GM23338 (cell line): ENCODE measurements around the gene CTF1. TPM values are rescaled to one million over a fixed set of nuclear protein-coding genes. Genes with fewer than 3 reads are reported as not detected.

Source experiments
- ATAC-seq: fragments of 200-7000 bp; cut with Tn5 transposase; 3 replicates; pipeline ENCODE4 v1.9.1; 2020
- DNase-seq: peaks from one replicate; pipeline ENCODE4 v3.0.0-alpha.2; 2015; ENCODE audit warnings: low spot score
- H2AFZ ChIP-seq: fragments of 200-600 bp; sonication (generic); 2 replicates; pipeline ENCODE4 v1.8.0; 2016; ENCODE audit warnings: antibody characterized with exemption, mild to moderate bottlenecking, moderate library complexity
- H3F3A ChIP-seq: fragments of 200-600 bp; sonication (generic); replicated peaks from 2 replicates; pipeline ENCODE4 v1.8.0; 2017; ENCODE audit warnings: antibody characterized with exemption, mixed run types, low read depth
- H3K27ac ChIP-seq: fragments of 200-600 bp; sonication (generic); 2 replicates; pipeline ENCODE4 v1.6.1; 2016; ENCODE audit warnings: low read depth
- H3K27me3 ChIP-seq: fragments of 200-600 bp; sonication (generic); 2 replicates; pipeline ENCODE4 v1.8.0; 2016; ENCODE audit warnings: mild to moderate bottlenecking, mixed run types, moderate library complexity; ENCODE audit not compliant: insufficient read depth
- H3K36me3 ChIP-seq: fragments of 200-600 bp; sonication (generic); 2 replicates; pipeline ENCODE4 v1.8.0; 2016; ENCODE audit warnings: mild to moderate bottlenecking; ENCODE audit not compliant: insufficient read depth
- H3K4me1 ChIP-seq: fragments of 200-600 bp; sonication (generic); 2 replicates; pipeline ENCODE4 v1.8.0; 2016; ENCODE audit warnings: mild to moderate bottlenecking, moderate library complexity; ENCODE audit not compliant: insufficient read depth
- H3K4me2 ChIP-seq: fragments of 200-600 bp; sonication (generic); 2 replicates; pipeline ENCODE4 v1.7.1; 2017; ENCODE audit warnings: mixed run types
- H3K4me3 ChIP-seq: fragments of 200-600 bp; sonication (generic); 2 replicates; pipeline ENCODE4 v1.6.1; 2016; ENCODE audit warnings: mixed run types
- H3K79me2 ChIP-seq: fragments of 200-600 bp; sonication (generic); replicated peaks from 2 replicates; pipeline ENCODE4 v1.8.0; 2017; ENCODE audit warnings: mild to moderate bottlenecking; ENCODE audit not compliant: insufficient read depth
- H3K9me2 ChIP-seq: fragments of 200-600 bp; sonication (generic); 2 replicates; pipeline ENCODE4 v1.8.0; 2017; ENCODE audit not compliant: insufficient read depth
- H4K20me1 ChIP-seq: fragments of 200-600 bp; sonication (generic); replicated peaks from 2 replicates; pipeline ENCODE4 v1.8.0; 2017; ENCODE audit warnings: mild to moderate bottlenecking; ENCODE audit not compliant: insufficient read depth
- H3K27ac Mint-ChIP-seq: 2 replicates; pipeline ENCODE4 v1.8.0; 2020; ENCODE audit warnings: inconsistent platforms, mild to moderate bottlenecking, moderate library complexity, mixed read lengths
- H3K27me3 Mint-ChIP-seq: 3 replicates; pipeline ENCODE4 v1.8.0; 2022; ENCODE audit warnings: low read depth, mild to moderate bottlenecking, moderate library complexity, mixed read lengths, inconsistent platforms; ENCODE audit not compliant: insufficient read depth, poor library complexity
- H3K36me3 Mint-ChIP-seq: 3 replicates; pipeline ENCODE4 v1.8.0; 2021; ENCODE audit warnings: low read depth, mild to moderate bottlenecking, inconsistent platforms, moderate library complexity, mixed read lengths
- H3K4me1 Mint-ChIP-seq: 3 replicates; pipeline ENCODE4 v1.8.0; 2020; ENCODE audit warnings: mild to moderate bottlenecking, inconsistent platforms, mixed read lengths
- H3K4me3 Mint-ChIP-seq: 3 replicates; pipeline ENCODE4 v1.8.0; 2021; ENCODE audit warnings: moderate library complexity, mild to moderate bottlenecking, inconsistent platforms, mixed read lengths
- H3K9me3 Mint-ChIP-seq: 3 replicates; pipeline ENCODE4 v1.8.0; 2020; ENCODE audit warnings: moderate library complexity, mild to moderate bottlenecking, inconsistent platforms, mixed read lengths
- CREB1 ChIP-seq: fragments of 250-450 bp; sonication (Bioruptor Pico); IDR thresholded peaks from 2 replicates; pipeline ENCODE4 v1.5.0; 2020; ENCODE audit warnings: low read depth, mild to moderate bottlenecking, moderate library complexity
- EZH2 ChIP-seq: fragments of 200-600 bp; sonication (generic); IDR thresholded peaks from one replicate; pipeline ENCODE4 v1.8.0; 2017; ENCODE audit warnings: antibody characterized with exemption, mild to moderate bottlenecking, low read depth; ENCODE audit not compliant: unreplicated experiment
- EZH2phosphoT487 ChIP-seq: fragments of 200-600 bp; sonication (generic); IDR thresholded peaks from one replicate; pipeline ENCODE4 v1.8.1; 2018; ENCODE audit warnings: antibody characterized with exemption; ENCODE audit not compliant: unreplicated experiment
- JUNB ChIP-seq: IDR thresholded peaks from one replicate; pipeline ENCODE4 v1.6.1; 2016; ENCODE audit warnings: antibody characterized with exemption; ENCODE audit not compliant: unreplicated experiment
- NANOG ChIP-seq: IDR thresholded peaks from 2 replicates; pipeline ENCODE4 v1.6.1; 2016; ENCODE audit warnings: antibody characterized with exemption, borderline replicate concordance
- POLR2AphosphoS5 ChIP-seq: IDR thresholded peaks from 2 replicates; pipeline ENCODE4 v1.6.1; 2016; ENCODE audit warnings: antibody characterized with exemption, low read depth
- STAT1 ChIP-seq: IDR thresholded peaks from one replicate; pipeline ENCODE4 v1.6.1; 2016; ENCODE audit warnings: antibody characterized with exemption; ENCODE audit not compliant: unreplicated experiment
- ZNF114 ChIP-seq: fragments of 250-450 bp; sonication (Bioruptor Pico); IDR thresholded peaks from 2 replicates; pipeline ENCODE4 v1.5.0; 2020; ENCODE audit warnings: mild to moderate bottlenecking, moderate library complexity
- ZNF331 ChIP-seq: fragments of 250-450 bp; sonication (Bioruptor Pico); IDR thresholded peaks from 2 replicates; pipeline ENCODE4 v1.5.0; 2020; ENCODE audit warnings: low read depth, mild to moderate bottlenecking, moderate library complexity
- polyA plus RNA-seq: library from polyadenylated mRNA; unstranded; fragments of >200 nt; fragmentation: Nextera tagmentation; extraction: Ambion mirVana; gene quantifications from 2 replicates; pipeline ENCODE4 v1.2.1, GENCODE V29; 2016
- total RNA-seq: library from RNA; depleted of rRNA; stranded (reverse); fragments of >200 nt; shearing (Covaris generic); gene quantifications from 2 replicates; pipeline ENCODE4 v1.2.3, GENCODE V29; 2014
- TF ChIP-seq, protein P1 (sequence below), 2 experiments: fragments of 200-600 bp in 1 of 2; sonication (generic) in 1 of 2; conservative IDR thresholded peaks; 2 replicates each; pipeline versions ENCODE4 v1.5.1 to v1.6.1; 2016 to 2017; ENCODE audit warnings: antibody characterized with exemption in 2 of 2, low read depth in 2 of 2, mild to moderate bottlenecking in 2 of 2, moderate library complexity in 1 of 2
- TF ChIP-seq, protein P2 (sequence below): IDR thresholded peaks from one replicate; pipeline ENCODE4 v1.6.1; 2018; ENCODE audit warnings: antibody characterized with exemption; ENCODE audit not compliant: unreplicated experiment
- TF ChIP-seq, protein P3 (sequence below): IDR thresholded peaks from 2 replicates; pipeline ENCODE4 v1.6.1; 2016; ENCODE audit warnings: antibody characterized with exemption
- TF ChIP-seq, protein P4 (sequence below): fragments of 250-450 bp; sonication (Bioruptor Pico); IDR thresholded peaks from 2 replicates; pipeline ENCODE4 v1.5.0; 2020; ENCODE audit warnings: mild to moderate bottlenecking, moderate library complexity

The CTF1 gene
- total and polyA plus RNA-seq, 2 experiments from 2014 or later, result 0.24 to 0.52 TPM

DNA sequence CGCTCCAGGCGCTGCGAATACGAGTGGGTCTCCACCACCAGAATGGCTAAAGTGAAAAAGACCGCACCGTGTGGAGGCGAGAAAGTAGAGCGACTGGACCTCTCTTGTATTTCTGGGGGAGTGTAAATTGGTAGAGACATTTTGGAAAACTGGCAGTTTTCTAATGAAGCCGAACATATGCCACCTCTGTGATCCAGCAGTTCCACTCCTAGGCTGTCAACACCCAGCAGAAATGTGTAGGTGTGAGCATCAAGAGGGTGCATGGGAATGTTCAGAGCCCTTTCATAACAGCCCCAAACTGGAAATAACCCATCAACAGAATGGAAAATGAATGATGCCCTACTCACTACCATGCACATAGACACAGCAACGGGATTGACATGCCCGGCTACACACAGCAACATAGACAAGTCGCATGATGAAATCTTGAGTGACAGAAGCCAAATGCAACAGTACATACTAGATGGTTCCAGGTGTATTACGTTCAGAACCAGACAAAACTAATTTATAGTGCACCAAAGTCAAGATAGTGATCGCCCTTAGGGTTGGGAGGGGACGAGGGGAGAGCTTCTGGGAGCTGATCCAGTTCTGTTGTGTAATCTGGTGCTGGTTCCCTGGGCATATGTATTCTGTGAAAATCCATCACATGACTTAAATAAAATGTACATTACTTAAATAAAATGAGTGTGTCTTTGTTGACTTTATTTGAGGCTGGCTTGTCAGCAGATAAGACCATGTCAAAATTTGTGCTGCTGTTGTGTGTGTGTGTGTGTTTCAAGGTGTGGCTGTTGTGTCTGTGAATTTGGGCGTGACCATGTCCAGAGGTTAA lies 1.7 kb upstream of the CTF1 start:
- Mint-ChIP-seq H3K4me3 (peak overlapping the region; percentile 76), H3K27ac (no peak overlapping the region; the same call in 1 of the 2 replicates), H3K36me3 (peaks cover 8% of the 10 kb centered on the region), H3K9me3 (no peaks in the 10 kb centered on the region), H3K27me3 (peaks cover 20% of the 10 kb centered on the region), H3K4me1 (peaks cover 26% of the 10 kb centered on the region)
- peak overlapping the region; percentile 86 for H3K4me2 ChIP-seq
- H3K4me3 ChIP-seq, result peak overlapping the region; percentile 61
- ATAC-seq (no peak), DNase-seq (no peak)
- no peaks in the 10 kb centered on the region for H3K79me2 ChIP-seq
- peaks cover 25% of the 10 kb centered on the region for H3F3A ChIP-seq
- no peaks in the 10 kb centered on the region for H3K9me2 ChIP-seq
- TF ChIP-seq, protein P1, sequence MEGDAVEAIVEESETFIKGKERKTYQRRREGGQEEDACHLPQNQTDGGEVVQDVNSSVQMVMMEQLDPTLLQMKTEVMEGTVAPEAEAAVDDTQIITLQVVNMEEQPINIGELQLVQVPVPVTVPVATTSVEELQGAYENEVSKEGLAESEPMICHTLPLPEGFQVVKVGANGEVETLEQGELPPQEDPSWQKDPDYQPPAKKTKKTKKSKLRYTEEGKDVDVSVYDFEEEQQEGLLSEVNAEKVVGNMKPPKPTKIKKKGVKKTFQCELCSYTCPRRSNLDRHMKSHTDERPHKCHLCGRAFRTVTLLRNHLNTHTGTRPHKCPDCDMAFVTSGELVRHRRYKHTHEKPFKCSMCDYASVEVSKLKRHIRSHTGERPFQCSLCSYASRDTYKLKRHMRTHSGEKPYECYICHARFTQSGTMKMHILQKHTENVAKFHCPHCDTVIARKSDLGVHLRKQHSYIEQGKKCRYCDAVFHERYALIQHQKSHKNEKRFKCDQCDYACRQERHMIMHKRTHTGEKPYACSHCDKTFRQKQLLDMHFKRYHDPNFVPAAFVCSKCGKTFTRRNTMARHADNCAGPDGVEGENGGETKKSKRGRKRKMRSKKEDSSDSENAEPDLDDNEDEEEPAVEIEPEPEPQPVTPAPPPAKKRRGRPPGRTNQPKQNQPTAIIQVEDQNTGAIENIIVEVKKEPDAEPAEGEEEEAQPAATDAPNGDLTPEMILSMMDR (conservative IDR thresholded peaks at IDR 0.05; ENCODE audit: low read depth in 2 of 2), result no peak
- no peak for TF ChIP-seq STAT1
- TF ChIP-seq, protein P2, sequence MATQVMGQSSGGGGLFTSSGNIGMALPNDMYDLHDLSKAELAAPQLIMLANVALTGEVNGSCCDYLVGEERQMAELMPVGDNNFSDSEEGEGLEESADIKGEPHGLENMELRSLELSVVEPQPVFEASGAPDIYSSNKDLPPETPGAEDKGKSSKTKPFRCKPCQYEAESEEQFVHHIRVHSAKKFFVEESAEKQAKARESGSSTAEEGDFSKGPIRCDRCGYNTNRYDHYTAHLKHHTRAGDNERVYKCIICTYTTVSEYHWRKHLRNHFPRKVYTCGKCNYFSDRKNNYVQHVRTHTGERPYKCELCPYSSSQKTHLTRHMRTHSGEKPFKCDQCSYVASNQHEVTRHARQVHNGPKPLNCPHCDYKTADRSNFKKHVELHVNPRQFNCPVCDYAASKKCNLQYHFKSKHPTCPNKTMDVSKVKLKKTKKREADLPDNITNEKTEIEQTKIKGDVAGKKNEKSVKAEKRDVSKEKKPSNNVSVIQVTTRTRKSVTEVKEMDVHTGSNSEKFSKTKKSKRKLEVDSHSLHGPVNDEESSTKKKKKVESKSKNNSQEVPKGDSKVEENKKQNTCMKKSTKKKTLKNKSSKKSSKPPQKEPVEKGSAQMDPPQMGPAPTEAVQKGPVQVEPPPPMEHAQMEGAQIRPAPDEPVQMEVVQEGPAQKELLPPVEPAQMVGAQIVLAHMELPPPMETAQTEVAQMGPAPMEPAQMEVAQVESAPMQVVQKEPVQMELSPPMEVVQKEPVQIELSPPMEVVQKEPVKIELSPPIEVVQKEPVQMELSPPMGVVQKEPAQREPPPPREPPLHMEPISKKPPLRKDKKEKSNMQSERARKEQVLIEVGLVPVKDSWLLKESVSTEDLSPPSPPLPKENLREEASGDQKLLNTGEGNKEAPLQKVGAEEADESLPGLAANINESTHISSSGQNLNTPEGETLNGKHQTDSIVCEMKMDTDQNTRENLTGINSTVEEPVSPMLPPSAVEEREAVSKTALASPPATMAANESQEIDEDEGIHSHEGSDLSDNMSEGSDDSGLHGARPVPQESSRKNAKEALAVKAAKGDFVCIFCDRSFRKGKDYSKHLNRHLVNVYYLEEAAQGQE, result no peak
- no peak for TF ChIP-seq CREB1 (CRISPR knock-in tag)
- no peak for TF ChIP-seq EZH2
- TF ChIP-seq, protein P3, sequence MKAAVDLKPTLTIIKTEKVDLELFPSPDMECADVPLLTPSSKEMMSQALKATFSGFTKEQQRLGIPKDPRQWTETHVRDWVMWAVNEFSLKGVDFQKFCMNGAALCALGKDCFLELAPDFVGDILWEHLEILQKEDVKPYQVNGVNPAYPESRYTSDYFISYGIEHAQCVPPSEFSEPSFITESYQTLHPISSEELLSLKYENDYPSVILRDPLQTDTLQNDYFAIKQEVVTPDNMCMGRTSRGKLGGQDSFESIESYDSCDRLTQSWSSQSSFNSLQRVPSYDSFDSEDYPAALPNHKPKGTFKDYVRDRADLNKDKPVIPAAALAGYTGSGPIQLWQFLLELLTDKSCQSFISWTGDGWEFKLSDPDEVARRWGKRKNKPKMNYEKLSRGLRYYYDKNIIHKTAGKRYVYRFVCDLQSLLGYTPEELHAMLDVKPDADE, result no peak
- no peak for TF ChIP-seq POLR2AphosphoS5
- TF ChIP-seq ZNF331, result no peak
- no peak for TF ChIP-seq EZH2phosphoT487
- no peak for TF ChIP-seq NANOG
- TF ChIP-seq, protein P4, sequence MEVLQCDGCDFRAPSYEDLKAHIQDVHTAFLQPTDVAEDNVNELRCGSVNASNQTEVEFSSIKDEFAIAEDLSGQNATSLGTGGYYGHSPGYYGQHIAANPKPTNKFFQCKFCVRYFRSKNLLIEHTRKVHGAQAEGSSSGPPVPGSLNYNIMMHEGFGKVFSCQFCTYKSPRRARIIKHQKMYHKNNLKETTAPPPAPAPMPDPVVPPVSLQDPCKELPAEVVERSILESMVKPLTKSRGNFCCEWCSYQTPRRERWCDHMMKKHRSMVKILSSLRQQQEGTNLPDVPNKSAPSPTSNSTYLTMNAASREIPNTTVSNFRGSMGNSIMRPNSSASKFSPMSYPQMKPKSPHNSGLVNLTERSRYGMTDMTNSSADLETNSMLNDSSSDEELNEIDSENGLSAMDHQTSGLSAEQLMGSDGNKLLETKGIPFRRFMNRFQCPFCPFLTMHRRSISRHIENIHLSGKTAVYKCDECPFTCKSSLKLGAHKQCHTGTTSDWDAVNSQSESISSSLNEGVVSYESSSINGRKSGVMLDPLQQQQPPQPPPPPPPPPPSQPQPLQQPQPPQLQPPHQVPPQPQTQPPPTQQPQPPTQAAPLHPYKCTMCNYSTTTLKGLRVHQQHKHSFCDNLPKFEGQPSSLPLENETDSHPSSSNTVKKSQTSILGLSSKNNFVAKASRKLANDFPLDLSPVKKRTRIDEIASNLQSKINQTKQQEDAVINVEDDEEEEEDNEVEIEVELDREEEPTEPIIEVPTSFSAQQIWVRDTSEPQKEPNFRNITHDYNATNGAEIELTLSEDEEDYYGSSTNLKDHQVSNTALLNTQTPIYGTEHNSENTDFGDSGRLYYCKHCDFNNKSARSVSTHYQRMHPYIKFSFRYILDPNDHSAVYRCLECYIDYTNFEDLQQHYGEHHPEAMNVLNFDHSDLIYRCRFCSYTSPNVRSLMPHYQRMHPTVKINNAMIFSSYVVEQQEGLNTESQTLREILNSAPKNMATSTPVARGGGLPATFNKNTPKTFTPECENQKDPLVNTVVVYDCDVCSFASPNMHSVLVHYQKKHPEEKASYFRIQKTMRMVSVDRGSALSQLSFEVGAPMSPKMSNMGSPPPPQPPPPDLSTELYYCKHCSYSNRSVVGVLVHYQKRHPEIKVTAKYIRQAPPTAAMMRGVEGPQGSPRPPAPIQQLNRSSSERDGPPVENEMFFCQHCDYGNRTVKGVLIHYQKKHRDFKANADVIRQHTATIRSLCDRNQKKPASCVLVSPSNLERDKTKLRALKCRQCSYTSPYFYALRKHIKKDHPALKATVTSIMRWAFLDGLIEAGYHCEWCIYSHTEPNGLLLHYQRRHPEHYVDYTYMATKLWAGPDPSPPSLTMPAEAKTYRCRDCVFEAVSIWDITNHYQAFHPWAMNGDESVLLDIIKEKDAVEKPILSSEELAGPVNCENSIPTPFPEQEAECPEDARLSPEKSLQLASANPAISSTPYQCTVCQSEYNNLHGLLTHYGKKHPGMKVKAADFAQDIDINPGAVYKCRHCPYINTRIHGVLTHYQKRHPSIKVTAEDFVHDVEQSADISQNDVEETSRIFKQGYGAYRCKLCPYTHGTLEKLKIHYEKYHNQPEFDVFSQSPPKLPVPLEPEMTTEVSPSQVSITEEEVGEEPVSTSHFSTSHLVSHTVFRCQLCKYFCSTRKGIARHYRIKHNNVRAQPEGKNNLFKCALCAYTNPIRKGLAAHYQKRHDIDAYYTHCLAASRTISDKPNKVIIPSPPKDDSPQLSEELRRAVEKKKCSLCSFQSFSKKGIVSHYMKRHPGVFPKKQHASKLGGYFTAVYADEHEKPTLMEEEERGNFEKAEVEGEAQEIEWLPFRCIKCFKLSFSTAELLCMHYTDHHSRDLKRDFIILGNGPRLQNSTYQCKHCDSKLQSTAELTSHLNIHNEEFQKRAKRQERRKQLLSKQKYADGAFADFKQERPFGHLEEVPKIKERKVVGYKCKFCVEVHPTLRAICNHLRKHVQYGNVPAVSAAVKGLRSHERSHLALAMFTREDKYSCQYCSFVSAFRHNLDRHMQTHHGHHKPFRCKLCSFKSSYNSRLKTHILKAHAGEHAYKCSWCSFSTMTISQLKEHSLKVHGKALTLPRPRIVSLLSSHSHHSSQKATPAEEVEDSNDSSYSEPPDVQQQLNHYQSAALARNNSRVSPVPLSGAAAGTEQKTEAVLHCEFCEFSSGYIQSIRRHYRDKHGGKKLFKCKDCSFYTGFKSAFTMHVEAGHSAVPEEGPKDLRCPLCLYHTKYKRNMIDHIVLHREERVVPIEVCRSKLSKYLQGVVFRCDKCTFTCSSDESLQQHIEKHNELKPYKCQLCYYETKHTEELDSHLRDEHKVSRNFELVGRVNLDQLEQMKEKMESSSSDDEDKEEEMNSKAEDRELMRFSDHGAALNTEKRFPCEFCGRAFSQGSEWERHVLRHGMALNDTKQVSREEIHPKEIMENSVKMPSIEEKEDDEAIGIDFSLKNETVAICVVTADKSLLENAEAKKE (CRISPR knock-in tag), result no peak
- no peak for TF ChIP-seq ZNF114
- TF ChIP-seq JUNB, result no peak
- H4K20me1 ChIP-seq, result no peaks in the 10 kb centered on the region
- no peak overlapping the region for H3K27ac ChIP-seq
- H3K4me1 ChIP-seq, result peaks cover 25% of the 10 kb centered on the region
- H3K27me3 ChIP-seq, result peaks cover 10% of the 10 kb centered on the region
- no peaks in the 10 kb centered on the region for H3K36me3 ChIP-seq
- H2AFZ ChIP-seq, result peak overlapping the region; percentile 85
